ENCODE measurements around the gene FAM114A2.

The FAM114A2 gene

DNA sequence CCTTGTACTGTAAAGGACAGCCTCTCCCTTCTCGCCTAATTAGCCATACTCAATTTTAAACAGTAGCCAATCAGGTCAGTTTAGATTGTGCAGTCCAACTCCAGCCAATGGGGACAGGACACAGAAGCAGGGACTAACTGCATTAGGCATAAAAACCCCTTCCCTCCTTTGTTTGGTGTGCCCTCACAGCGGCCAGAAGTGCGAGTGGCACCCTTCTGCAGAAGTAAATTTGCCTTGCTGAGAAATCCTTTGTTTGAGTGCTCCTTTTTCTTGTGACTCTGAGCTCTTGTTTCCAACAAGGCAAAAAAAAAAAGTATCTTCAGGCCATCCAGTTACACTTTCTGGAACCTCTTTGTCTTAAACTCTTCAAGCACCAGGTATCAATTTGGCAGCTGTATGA lies 97.4 kb downstream of the FAM114A2 start:
- H3K9me3 ChIP-seq (ENCODE audit: control insufficient read depth, insufficient read depth, low read depth, low read length) = peaks cover 76% of the 10 kb centered on the region

More for the DNA sequence above, 97.4 kb downstream of the FAM114A2 start:
- H3K27me3 ChIP-seq (ENCODE audit: control insufficient read depth, insufficient read depth, low read length) = no peaks in the 10 kb centered on the region
- no peak overlapping the region for H3K9ac ChIP-seq (ENCODE audit: low read length)
- H3K4me1 ChIP-seq (ENCODE audit: control insufficient read depth, insufficient read depth, low read length) = no peaks in the 10 kb centered on the region
- H3K27ac ChIP-seq (ENCODE audit: low read depth, low read length) = no peak overlapping the region
- no peak overlapping the region for H3K4me3 ChIP-seq (ENCODE audit: low read depth, low read length)
- H3K36me3 ChIP-seq (ENCODE audit: control insufficient read depth, insufficient read depth, low read length) = no peaks in the 10 kb centered on the region

All from HUES6 (cell line).